Endothelial cell of umbilical vein (primary cell): Measurements from ENCODE around the gene SNCAIP. TPM values are rescaled to one million over a fixed set of nuclear protein-coding genes. Genes with fewer than 3 reads are reported as not detected.

Experiments
- BruUV-seq: library from RNA; stranded (reverse); fragments of 400-500 nt; replicated peaks from 2 replicates; lab custom pipeline; 2021; lab: Mats Ljungman, UMichigan
- CTCF ChIA-PET: fragments of 300-600, 350-600 bp; sonication (Branson Sonifier 250); formaldehyde crosslinking; loops from one replicate; lab custom pipeline; 2021; ENCODE audit warnings: antibody characterized with exemption, inconsistent platforms; lab: Charles Lee
- POLR2A ChIA-PET: fragments of 300-600, 350-600 bp; sonication (Branson Sonifier 250); formaldehyde crosslinking; loops from one replicate; lab custom pipeline; 2021; ENCODE audit warnings: antibody characterized with exemption, inconsistent platforms; lab: Charles Lee
- DNase-seq: peaks from one replicate; pipeline ENCODE4 v3.0.0-alpha.2; 2011; ENCODE audit warnings: low read depth, low spot score
- FAIRE-seq: peaks from 2 replicates; lab custom pipeline; 2011; peaks lifted over from hg19 to GRCh38; lab: Jason Lieb, UNC
- H2AFZ ChIP-seq: 2 replicates; pipeline ENCODE4 v1.6.0; 2012; ENCODE audit warnings: low read depth, low read length, control low read depth, inconsistent platforms
- H3K27ac ChIP-seq: 2 replicates; pipeline ENCODE4 v1.5.1; 2011; ENCODE audit warnings: low read depth, mild to moderate bottlenecking, control low read depth, low read length, moderate library complexity; ENCODE audit not compliant: insufficient read depth
- H3K27me3 ChIP-seq, 2 experiments: 2 replicates each; pipeline versions ENCODE4 v1.6.0 to v1.6.1; 2011; ENCODE audit warnings: low read length in 2 of 2, mixed read lengths in 1 of 2; ENCODE audit not compliant: control insufficient read depth in 2 of 2, insufficient read depth in 2 of 2
- H3K36me3 ChIP-seq, 2 experiments: 2 replicates in 1 of 2; 3 replicates in 1 of 2; pipeline ENCODE4 v1.5.1; 2011; ENCODE audit warnings: low read length in 2 of 2, mild to moderate bottlenecking in 1 of 2, moderate library complexity in 1 of 2; ENCODE audit not compliant: control insufficient read depth in 2 of 2, insufficient read depth in 2 of 2; ENCODE audit errors: extremely low read depth in 1 of 2
- H3K4me1 ChIP-seq: 3 replicates; pipeline ENCODE4 v1.5.1; 2011; ENCODE audit warnings: mild to moderate bottlenecking, low read length; ENCODE audit not compliant: control insufficient read depth, insufficient read depth; ENCODE audit errors: extremely low read depth
- H3K4me2 ChIP-seq: 2 replicates; pipeline ENCODE4 v1.6.1; 2011; ENCODE audit warnings: low read length, control low read depth, mixed read lengths; ENCODE audit not compliant: insufficient read depth
- H3K4me3 ChIP-seq, 3 experiments: fragments of 200-600 bp in 1 of 3; sonication (generic), shearing (Covaris generic) in 1 of 3; replicated peaks in 1 of 3; 2 replicates each; pipeline ENCODE4 v1.5.1; 2011 to 2016; ENCODE audit warnings: control low read depth in 3 of 3, low read length in 3 of 3, mild to moderate bottlenecking in 2 of 3, inconsistent platforms in 1 of 3, low read depth in 1 of 3, moderate library complexity in 1 of 3; ENCODE audit not compliant: insufficient read depth in 1 of 3
- H3K79me2 ChIP-seq: 2 replicates; pipeline ENCODE4 v1.6.0; 2012; ENCODE audit warnings: low read length, inconsistent platforms; ENCODE audit not compliant: control insufficient read depth, insufficient read depth
- H3K9ac ChIP-seq: replicated peaks from 2 replicates; pipeline ENCODE3; 2011; ENCODE audit warnings: low read length, control low read depth; ENCODE audit not compliant: insufficient read depth; ENCODE audit errors: extremely low read depth
- H3K9me1 ChIP-seq: replicated peaks from 3 replicates; pipeline ENCODE4 v1.6.0; 2011; ENCODE audit warnings: mild to moderate bottlenecking, low read length; ENCODE audit not compliant: control insufficient read depth, insufficient read depth; ENCODE audit errors: extremely low read depth
- H3K9me3 ChIP-seq: replicated peaks from 2 replicates; pipeline ENCODE4 v1.5.1; 2012; ENCODE audit warnings: low read length, inconsistent platforms; ENCODE audit not compliant: control insufficient read depth, insufficient read depth
- H4K20me1 ChIP-seq: replicated peaks from 2 replicates; pipeline ENCODE3; 2011; ENCODE audit warnings: mild to moderate bottlenecking, low read length; ENCODE audit not compliant: control insufficient read depth, insufficient read depth; ENCODE audit errors: extremely low read depth
- EZH2 ChIP-seq: IDR thresholded peaks from 2 replicates; pipeline ENCODE4 v1.6.1; 2012; ENCODE audit warnings: borderline replicate concordance, low read depth, mild to moderate bottlenecking, moderate library complexity, low read length, inconsistent platforms; ENCODE audit not compliant: severe bottlenecking
- FOS ChIP-seq: IDR thresholded peaks from 2 replicates; pipeline ENCODE4 v1.6.1; 2011; ENCODE audit warnings: mild to moderate bottlenecking, low read length, moderate library complexity, borderline replicate concordance; ENCODE audit not compliant: insufficient read depth
- GATA2 ChIP-seq: IDR thresholded peaks from 2 replicates; pipeline ENCODE4 v1.7.0; 2011; ENCODE audit warnings: low read depth, mild to moderate bottlenecking, moderate library complexity, mixed read lengths, low read length; ENCODE audit not compliant: insufficient read length, insufficient read depth
- JUN ChIP-seq: IDR thresholded peaks from 2 replicates; pipeline ENCODE4 v1.6.1; 2011; ENCODE audit warnings: borderline replicate concordance, low read depth; ENCODE audit not compliant: insufficient read length, insufficient read depth
- MYC ChIP-seq: IDR thresholded peaks from one replicate; pipeline ENCODE4 v1.6.1; 2011; ENCODE audit warnings: mild to moderate bottlenecking, low read depth, low read length
- POLR2A ChIP-seq: IDR thresholded peaks from 2 replicates; pipeline ENCODE4 v1.6.1; 2012; ENCODE audit warnings: low read depth, mild to moderate bottlenecking, control low read depth, low read length
- POLR2AphosphoS5 ChIP-seq: IDR thresholded peaks from 2 replicates; pipeline ENCODE4 v1.6.1; 2012; ENCODE audit warnings: low read depth, mild to moderate bottlenecking, control low read depth, low read length, moderate library complexity; ENCODE audit not compliant: insufficient read depth
- dilution Hi-C: fragments of 300-500 bp; cut with MboI; formaldehyde crosslinking; loops from one replicate; pipeline ENCODE4 v1.15.0; 2019; ENCODE audit warnings: low sequenced_read_pairs; ENCODE audit not compliant: extremely low pct_ligation_motif_present
- intact Hi-C: fragments of 100-400 bp; cut with micrococcal nuclease; formaldehyde crosslinking; loops from one replicate; pipeline ENCODE4 v1.10.0; 2022
- polyA plus RNA-seq, 4 experiments: library from polyadenylated mRNA; depleted of rRNA in 3 of 4; stranded (reverse) in 3 of 4; unstranded in 1 of 4; fragments of >200 nt; gene quantifications; 2 replicates each; pipeline versions ENCODE4 v1.2.1 to v1.2.3, GENCODE V29; 2011 to 2012; ENCODE audit warnings: missing spikeins in 1 of 4
- total RNA-seq: library from RNA; stranded (reverse); gene quantifications from 2 replicates; pipeline ENCODE4 v1.2.3, GENCODE V29; 2021
- TF ChIP-seq, protein P1 (sequence below), 2 donors: IDR thresholded peaks; 1 replicate in 1 of 2; 2 replicates in 1 of 2; pipeline ENCODE4 v1.5.1; 2011; ENCODE audit warnings: low read length in 2 of 2, mild to moderate bottlenecking in 2 of 2, moderate library complexity in 2 of 2, control low read depth in 1 of 2, inconsistent platforms in 1 of 2, low read depth in 1 of 2; ENCODE audit not compliant: insufficient read depth in 1 of 2; ENCODE audit errors: extremely low read depth in 1 of 2
- TF ChIP-seq, protein P2 (sequence below): IDR thresholded peaks from 2 replicates; pipeline ENCODE4 v1.6.1; 2011; ENCODE audit not compliant: insufficient read depth, insufficient read length

Gene SNCAIP
- total and polyA plus RNA-seq, 2 donors (not counting 3 experiments of a cell fraction or from before 2014, with no cell fraction given): 13.1 to 42.0 TPM

GRCh38 chr5:122473138-122473843 is 161.3 kb downstream of the SNCAIP start:
- Histone ChIP-seq H3K27ac (no peak overlapping the region), H3K9me3 (no peaks in the 10 kb centered on the region), H3K27me3 (no peaks in the 10 kb centered on the region), H3K36me3 (no peaks in the 10 kb centered on the region), H3K79me2 (no peaks in the 10 kb centered on the region), H3K9ac (no peak overlapping the region), H3K4me3 (no peak overlapping the region), H2AFZ (no peak overlapping the region), H3K4me2 (no peak overlapping the region), H3K4me1 (no peaks in the 10 kb centered on the region), H3K9me1 (no peaks in the 10 kb centered on the region), H4K20me1 (no peaks in the 10 kb centered on the region)
- CTCF ChIA-PET: interaction anchor here (1.2 kb wide), 1 partner anchor 10 kb away, joined by 3 read pairs; no protein-coding TSS in a partner anchor
- POLR2A ChIA-PET: no interaction called here
- BruUV-seq: no TSS peak
- dilution Hi-C loops: no loop called here
- FAIRE-seq: no peak
- TF ChIP-seq POLR2A: no peak
- intact Hi-C loops: no loop called here
- no peak for DNase-seq

DNA sequence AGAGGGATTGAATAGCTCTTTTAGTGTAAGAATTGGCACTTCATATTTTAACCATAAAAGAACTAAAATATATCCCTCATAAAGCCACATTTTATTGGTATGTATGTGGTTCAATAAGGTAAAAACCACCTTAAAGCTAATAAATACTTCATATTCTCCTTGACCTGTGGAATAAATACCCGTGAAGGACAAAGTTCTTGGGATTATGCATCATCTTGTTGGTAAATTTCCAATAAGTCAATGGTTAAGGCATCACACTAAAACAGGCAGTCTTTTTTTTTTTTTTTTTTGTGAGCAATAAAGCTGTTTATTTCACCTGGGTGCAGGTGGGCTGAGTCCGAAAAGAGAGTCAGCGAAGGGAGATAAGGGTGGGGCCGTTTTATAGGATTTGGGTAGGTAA is 161.9 kb downstream of the SNCAIP start:
- Histone ChIP-seq H3K27ac (no peak overlapping the region), H3K9me1 (no peaks in the 10 kb centered on the region), H2AFZ (no peak overlapping the region), H3K4me3 (no peak overlapping the region), H3K4me1 (no peaks in the 10 kb centered on the region), H3K27me3 (no peaks in the 10 kb centered on the region), H3K79me2 (no peaks in the 10 kb centered on the region), H4K20me1 (no peaks in the 10 kb centered on the region), H3K9ac (no peak overlapping the region), H3K36me3 (no peaks in the 10 kb centered on the region), H3K4me2 (no peak overlapping the region), H3K9me3 (no peaks in the 10 kb centered on the region)
- dilution Hi-C loops (no loop called here), intact Hi-C loops (no loop called here)
- CTCF ChIA-PET: no interaction called here
- TF ChIP-seq, protein P1, sequence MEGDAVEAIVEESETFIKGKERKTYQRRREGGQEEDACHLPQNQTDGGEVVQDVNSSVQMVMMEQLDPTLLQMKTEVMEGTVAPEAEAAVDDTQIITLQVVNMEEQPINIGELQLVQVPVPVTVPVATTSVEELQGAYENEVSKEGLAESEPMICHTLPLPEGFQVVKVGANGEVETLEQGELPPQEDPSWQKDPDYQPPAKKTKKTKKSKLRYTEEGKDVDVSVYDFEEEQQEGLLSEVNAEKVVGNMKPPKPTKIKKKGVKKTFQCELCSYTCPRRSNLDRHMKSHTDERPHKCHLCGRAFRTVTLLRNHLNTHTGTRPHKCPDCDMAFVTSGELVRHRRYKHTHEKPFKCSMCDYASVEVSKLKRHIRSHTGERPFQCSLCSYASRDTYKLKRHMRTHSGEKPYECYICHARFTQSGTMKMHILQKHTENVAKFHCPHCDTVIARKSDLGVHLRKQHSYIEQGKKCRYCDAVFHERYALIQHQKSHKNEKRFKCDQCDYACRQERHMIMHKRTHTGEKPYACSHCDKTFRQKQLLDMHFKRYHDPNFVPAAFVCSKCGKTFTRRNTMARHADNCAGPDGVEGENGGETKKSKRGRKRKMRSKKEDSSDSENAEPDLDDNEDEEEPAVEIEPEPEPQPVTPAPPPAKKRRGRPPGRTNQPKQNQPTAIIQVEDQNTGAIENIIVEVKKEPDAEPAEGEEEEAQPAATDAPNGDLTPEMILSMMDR (IDR thresholded peaks at IDR 0.05; ENCODE audit: extremely low read depth in 1 of 2, insufficient read depth in 1 of 2, low read depth in 1 of 2, low read length in 2 of 2): no peak
- TF ChIP-seq POLR2A (no peak), POLR2AphosphoS5 (no peak), FOS (no peak), EZH2 (no peak), GATA2 (no peak), JUN (no peak), MYC (no peak)
- TF ChIP-seq, protein P2, sequence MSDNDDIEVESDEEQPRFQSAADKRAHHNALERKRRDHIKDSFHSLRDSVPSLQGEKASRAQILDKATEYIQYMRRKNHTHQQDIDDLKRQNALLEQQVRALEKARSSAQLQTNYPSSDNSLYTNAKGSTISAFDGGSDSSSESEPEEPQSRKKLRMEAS: no peak
- no TSS peak for BruUV-seq
- POLR2A ChIA-PET: no interaction called here
- DNase-seq (no peak), FAIRE-seq (no peak)
